GM21360 (cell line): ENCODE data around the gene CCSER1.
A peak's percentile ranks its signal among the peaks of the same experiment; 100 is the strongest.

Experiments
- ATAC-seq: cut with Tn5 transposase; IDR thresholded peaks from one replicate; pipeline ENCODE4 v1.9.1; 2021; ENCODE audit warnings: mild to moderate bottlenecking, moderate library complexity; ENCODE audit not compliant: unreplicated experiment

The CCSER1 gene

GRCh38 chr4:90127706-90128345, 632 bp downstream of the CCSER1 start:
- ATAC-seq, result peak; percentile 12

- ATAC-seq, result no peak
Observed at GRCh38 chr4:90128961-90129495, 1.8 kb downstream of the CCSER1 start.

GRCh38 chr4:90130076-90130475, 2.9 kb downstream of the CCSER1 start:
- ATAC-seq, result no peak

- ATAC-seq, result no peak
Observed at GRCh38 chr4:90137555-90137954, 10.4 kb downstream of the CCSER1 start.

GRCh38 chr4:90142081-90142480, 14.9 kb downstream of the CCSER1 start:
- ATAC-seq, result no peak

- ATAC-seq, result no peak
Observed at GRCh38 chr4:90145319-90145718, 18.1 kb downstream of the CCSER1 start.

- ATAC-seq, result no peak
Observed at GRCh38 chr4:90146306-90146705, 19.1 kb downstream of the CCSER1 start.

GRCh38 chr4:90148574-90149148, 21.5 kb downstream of the CCSER1 start:
- no peak for ATAC-seq

- ATAC-seq, result no peak
Observed at GRCh38 chr4:90152024-90152423, 24.8 kb downstream of the CCSER1 start.

- ATAC-seq, result no peak
Observed at GRCh38 chr4:90159193-90159592, 32.0 kb downstream of the CCSER1 start.

GRCh38 chr4:90160044-90160443, 32.9 kb downstream of the CCSER1 start:
- ATAC-seq, result no peak

GRCh38 chr4:90162566-90162965, 35.4 kb downstream of the CCSER1 start:
- no peak for ATAC-seq

- no peak for ATAC-seq
Observed at GRCh38 chr4:90163872-90164271, 36.7 kb downstream of the CCSER1 start.

- ATAC-seq, result peak; percentile 85
Observed at GRCh38 chr4:90165883-90166282, 38.7 kb downstream of the CCSER1 start.

- ATAC-seq, result no peak
Observed at GRCh38 chr4:90171491-90171890, 44.3 kb downstream of the CCSER1 start.

- no peak for ATAC-seq
Observed at GRCh38 chr4:90174621-90175023, 47.4 kb downstream of the CCSER1 start.

- no peak for ATAC-seq
Observed at GRCh38 chr4:90181644-90182043, 54.5 kb downstream of the CCSER1 start.

GRCh38 chr4:90183254-90183653, 56.1 kb downstream of the CCSER1 start:
- ATAC-seq, result no peak

- no peak for ATAC-seq
Observed at GRCh38 chr4:90184560-90184959, 57.4 kb downstream of the CCSER1 start.

- no peak for ATAC-seq
Observed at GRCh38 chr4:90185416-90185815, 58.2 kb downstream of the CCSER1 start.

- no peak for ATAC-seq
Observed at GRCh38 chr4:90186229-90186628, 59.0 kb downstream of the CCSER1 start.

- ATAC-seq, result no peak
Observed at GRCh38 chr4:90187148-90187884, 60.1 kb downstream of the CCSER1 start.
